CD14-positive monocyte (primary cell): ENCODE results near the gene PAFAH1B1. TPM values are rescaled to one million over a fixed set of nuclear protein-coding genes. Genes with fewer than 3 reads are reported as not detected.

ENCODE experiments used
- DNase-seq, 3 donors: peaks; one replicate each; pipeline ENCODE4 v3.0.0-alpha.2; 2011 to 2022
- H2AFZ ChIP-seq: 2 replicates; pipeline ENCODE4 v1.6.0; 2012; ENCODE audit warnings: mild to moderate bottlenecking, low read depth, low read length, inconsistent platforms; ENCODE audit not compliant: insufficient read depth, poor library complexity, severe bottlenecking
- H3K27ac ChIP-seq, 2 donors: 1 replicate in 1 of 2; 2 replicates in 1 of 2; pipeline ENCODE4 v1.5.1; 2012 to 2013; ENCODE audit warnings: low read length in 2 of 2, control low read depth in 1 of 2, inconsistent platforms in 1 of 2, low read depth in 1 of 2, mild to moderate bottlenecking in 1 of 2
- H3K27me3 ChIP-seq, 2 donors: one replicate each; pipeline versions ENCODE4 v1.6.0 to v1.6.1; 2011 to 2013; ENCODE audit warnings: low read length in 2 of 2; ENCODE audit not compliant: control insufficient read depth in 2 of 2, insufficient read depth in 2 of 2
- H3K36me3 ChIP-seq, 2 donors: replicated peaks in 1 of 2; 1 replicate in 1 of 2; 2 replicates in 1 of 2; pipeline versions ENCODE4 v1.5.1 to v1.6.1; 2012 to 2013; ENCODE audit warnings: low read length in 2 of 2, control low read depth in 1 of 2, inconsistent platforms in 1 of 2, mild to moderate bottlenecking in 1 of 2; ENCODE audit not compliant: insufficient read depth in 2 of 2, control insufficient read depth in 1 of 2
- H3K4me1 ChIP-seq, 2 donors: 1 replicate in 1 of 2; 2 replicates in 1 of 2; pipeline versions ENCODE4 v1.5.1 to v1.6.1; 2012 to 2013; ENCODE audit warnings: low read length in 2 of 2, control low read depth in 1 of 2, inconsistent platforms in 1 of 2, mild to moderate bottlenecking in 1 of 2, moderate library complexity in 1 of 2; ENCODE audit not compliant: insufficient read depth in 2 of 2, control insufficient read depth in 1 of 2
- H3K4me2 ChIP-seq: replicated peaks from 2 replicates; pipeline ENCODE3; 2012; ENCODE audit warnings: low read length, moderate library complexity, mild to moderate bottlenecking; ENCODE audit not compliant: poor library complexity, severe bottlenecking; ENCODE audit errors: extremely low read depth
- H3K4me3 ChIP-seq, 3 experiments: fragments of 200-600 bp in 1 of 3; sonication (generic) in 1 of 3; replicated peaks in 1 of 3; 1 replicate in 2 of 3; 2 replicates in 1 of 3; pipeline ENCODE4 v1.5.1; 2011 to 2013; ENCODE audit warnings: low read length in 3 of 3, mild to moderate bottlenecking in 3 of 3, control low read depth in 2 of 3, low read depth in 2 of 3, inconsistent platforms in 1 of 3, moderate library complexity in 1 of 3
- H3K79me2 ChIP-seq: 2 replicates; pipeline ENCODE4 v1.6.0; 2012; ENCODE audit warnings: mild to moderate bottlenecking, control low read depth, inconsistent platforms, low read length, moderate library complexity; ENCODE audit not compliant: insufficient read depth
- H3K9ac ChIP-seq: 2 replicates; pipeline ENCODE4 v1.6.0; 2017; ENCODE audit warnings: low read length, mild to moderate bottlenecking; ENCODE audit not compliant: insufficient read depth, poor library complexity, severe bottlenecking
- H3K9me3 ChIP-seq, 2 donors: replicated peaks in 1 of 2; 1 replicate in 1 of 2; 2 replicates in 1 of 2; pipeline versions ENCODE4 v1.5.1 to v1.6.1; 2012 to 2013; ENCODE audit warnings: low read length in 2 of 2, control low read depth in 1 of 2; ENCODE audit not compliant: control insufficient read depth in 1 of 2, insufficient read depth in 1 of 2
- H4K20me1 ChIP-seq: 2 replicates; pipeline ENCODE4 v1.6.0; 2012; ENCODE audit warnings: mild to moderate bottlenecking, low read length, control low read depth, moderate library complexity; ENCODE audit not compliant: insufficient read depth
- H3K27ac Mint-ChIP-seq, 7 donors: one replicate each; pipeline ENCODE4 v1.8.0; 2020; ENCODE audit warnings: mild to moderate bottlenecking in 7 of 7, mixed read lengths in 7 of 7, moderate library complexity in 6 of 7, inconsistent platforms in 2 of 7
- H3K27me3 Mint-ChIP-seq, 3 donors: one replicate each; pipeline ENCODE4 v1.8.0; 2021 to 2022; ENCODE audit warnings: low read depth in 3 of 3, mild to moderate bottlenecking in 3 of 3, mixed read lengths in 3 of 3, moderate library complexity in 3 of 3, inconsistent platforms in 1 of 3
- H3K36me3 Mint-ChIP-seq, 2 donors: one replicate each; pipeline ENCODE4 v1.8.0; 2020; ENCODE audit warnings: mixed read lengths in 2 of 2, inconsistent platforms in 1 of 2, mild to moderate bottlenecking in 1 of 2
- H3K4me1 Mint-ChIP-seq: one replicate; pipeline ENCODE4 v1.8.0; 2020; ENCODE audit warnings: mild to moderate bottlenecking, mixed read lengths
- H3K4me3 Mint-ChIP-seq, 2 donors: one replicate each; pipeline ENCODE4 v1.8.0; 2020; ENCODE audit warnings: mild to moderate bottlenecking in 2 of 2, mixed read lengths in 2 of 2, moderate library complexity in 1 of 2
- H3K9me3 Mint-ChIP-seq, 7 donors: one replicate each; pipeline ENCODE4 v1.8.0; 2020 to 2022; ENCODE audit warnings: mixed read lengths in 7 of 7, mild to moderate bottlenecking in 6 of 7, moderate library complexity in 6 of 7, inconsistent platforms in 2 of 7
- CTCF ChIP-seq: fragments of 200-600 bp; IDR thresholded peaks from one replicate; pipeline ENCODE4 v1.8.0; 2022; ENCODE audit warnings: antibody characterized with exemption, mild to moderate bottlenecking
- WGBS: methylation state at CpG from one replicate; pipeline ENCODE4 v1.1.5; 2013; ENCODE audit warnings: missing lambda C conversion rate; ENCODE audit not compliant: insufficient coverage; 5-methylcytosine and 5-hydroxymethylcytosine counted together
- intact Hi-C, 2 donors: fragments of 100-400 bp; cut with micrococcal nuclease; formaldehyde crosslinking; loops; one replicate each; pipeline versions ENCODE4 v1.15.0 to v1.15.1; 2023
- polyA plus RNA-seq, 3 donors: library from polyadenylated mRNA; depleted of rRNA in 1 of 3; unstranded in 2 of 3; stranded (reverse) in 1 of 3; fragments of 300-500 nt in 2 of 3; fragments of >200 nt in 1 of 3; fragmentation: Illumina TruSeq in 2 of 3; gene quantifications; 1 replicate in 2 of 3; 2 replicates in 1 of 3; pipeline ENCODE4 v1.2.3, GENCODE V29; 2012 to 2021

The PAFAH1B1 gene
- polyA plus RNA-seq, 3 donors, result 9.1 to 51.8 (median 17.1) TPM

GRCh38 chr17:2706911-2707510, 113.6 kb downstream of the PAFAH1B1 start:
- Histone ChIP-seq H2AFZ (no peak overlapping the region), H4K20me1 (peaks cover 69% of the 10 kb centered on the region), H3K79me2 (peaks cover 70% of the 10 kb centered on the region), H3K36me3 (peaks cover 24 to 25% of the 10 kb centered on the region in 2 donors), H3K27me3 (no peaks in the 10 kb centered on the region), H3K9ac (no peak overlapping the region), H3K4me3 (no peak overlapping the region), H3K4me2 (no peak overlapping the region), H3K9me3 (no peaks in the 10 kb centered on the region), H3K4me1 (peaks cover 23 to 29% of the 10 kb centered on the region in 2 donors), H3K27ac (peak overlapping the region in 1 of 2 donors; percentile 23)
- WGBS, result 98% methylated on average over 15 of the region's 21 CpGs
- peaks cover 22 to 27% of the 10 kb centered on the region in 2 donors for H3K36me3 Mint-ChIP-seq
- no peak for TF ChIP-seq CTCF
- intact Hi-C loops, result no loop called here
- H3K4me1 Mint-ChIP-seq, result peaks cover 31% of the 10 kb centered on the region
- no peak for DNase-seq
- no peaks in the 10 kb centered on the region for H3K27me3 Mint-ChIP-seq
- H3K27ac Mint-ChIP-seq, result peak overlapping the region in 2 of 7 donors; percentile 59 to 80
- no peaks in the 10 kb centered on the region for H3K9me3 Mint-ChIP-seq
- no peak overlapping the region for H3K4me3 Mint-ChIP-seq

GRCh38 chr17:2707721-2708584, 114.5 kb downstream of the PAFAH1B1 start:
- H3K36me3 ChIP-seq, result peaks cover 15 to 16% of the 10 kb centered on the region in 2 donors
- no peaks in the 10 kb centered on the region for H3K9me3 ChIP-seq
- no peaks in the 10 kb centered on the region for H3K27me3 Mint-ChIP-seq
- H3K4me1 Mint-ChIP-seq, result peaks cover 40% of the 10 kb centered on the region
- H3K27ac Mint-ChIP-seq, result peak overlapping the region in 2 of 7 donors; percentile 21 to 69
- H3K4me1 ChIP-seq, result peaks cover 31 to 38% of the 10 kb centered on the region in 2 donors
- no peak overlapping the region for H3K9ac ChIP-seq
- H3K4me3 Mint-ChIP-seq, result no peak overlapping the region
- 93% methylated on average over 9 of the region's 13 CpGs for WGBS
- intact Hi-C loops, result no loop called here
- peak overlapping the region in 1 of 2 donors; percentile 23 for H3K27ac ChIP-seq
- H3K36me3 Mint-ChIP-seq, result peaks cover 14 to 17% of the 10 kb centered on the region in 2 donors
- no peaks in the 10 kb centered on the region for H3K27me3 ChIP-seq
- H3K4me2 ChIP-seq, result no peak overlapping the region
- no peak for DNase-seq
- H3K9me3 Mint-ChIP-seq, result no peaks in the 10 kb centered on the region
- no peak overlapping the region for H2AFZ ChIP-seq
- H3K79me2 ChIP-seq, result peaks cover 79% of the 10 kb centered on the region
- TF ChIP-seq CTCF, result no peak
- no peak overlapping the region for H3K4me3 ChIP-seq
- H4K20me1 ChIP-seq, result peaks cover 69% of the 10 kb centered on the region
